ENCODE data around the gene GLI3.

DNA sequence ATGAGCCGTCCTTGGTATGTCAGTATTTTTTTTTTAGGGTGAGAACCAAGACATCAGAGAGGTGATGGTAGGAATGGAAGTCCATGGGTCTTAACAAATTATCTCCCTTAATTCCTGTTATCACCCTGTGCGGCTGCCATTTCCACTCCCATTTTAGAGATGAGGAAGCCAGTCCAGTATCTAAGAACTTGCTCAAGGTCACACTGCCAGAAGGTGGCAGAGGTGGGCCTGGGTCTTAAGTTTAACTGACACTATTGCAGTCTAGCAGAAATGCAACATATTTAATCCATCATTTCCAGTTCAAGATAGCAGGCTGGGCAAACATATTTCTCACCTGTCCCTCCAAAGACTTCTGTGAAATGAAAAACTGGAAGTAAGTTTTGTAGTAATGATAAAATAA, 108.3 kb downstream of the GLI3 start:
- TF ChIP-seq, protein P1, sequence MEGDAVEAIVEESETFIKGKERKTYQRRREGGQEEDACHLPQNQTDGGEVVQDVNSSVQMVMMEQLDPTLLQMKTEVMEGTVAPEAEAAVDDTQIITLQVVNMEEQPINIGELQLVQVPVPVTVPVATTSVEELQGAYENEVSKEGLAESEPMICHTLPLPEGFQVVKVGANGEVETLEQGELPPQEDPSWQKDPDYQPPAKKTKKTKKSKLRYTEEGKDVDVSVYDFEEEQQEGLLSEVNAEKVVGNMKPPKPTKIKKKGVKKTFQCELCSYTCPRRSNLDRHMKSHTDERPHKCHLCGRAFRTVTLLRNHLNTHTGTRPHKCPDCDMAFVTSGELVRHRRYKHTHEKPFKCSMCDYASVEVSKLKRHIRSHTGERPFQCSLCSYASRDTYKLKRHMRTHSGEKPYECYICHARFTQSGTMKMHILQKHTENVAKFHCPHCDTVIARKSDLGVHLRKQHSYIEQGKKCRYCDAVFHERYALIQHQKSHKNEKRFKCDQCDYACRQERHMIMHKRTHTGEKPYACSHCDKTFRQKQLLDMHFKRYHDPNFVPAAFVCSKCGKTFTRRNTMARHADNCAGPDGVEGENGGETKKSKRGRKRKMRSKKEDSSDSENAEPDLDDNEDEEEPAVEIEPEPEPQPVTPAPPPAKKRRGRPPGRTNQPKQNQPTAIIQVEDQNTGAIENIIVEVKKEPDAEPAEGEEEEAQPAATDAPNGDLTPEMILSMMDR (IDR thresholded peaks at IDR 0.05), result no peak
- TF ChIP-seq POLR2A (IDR thresholded peaks at IDR 0.05) (no peak), EP300 (IDR thresholded peaks at IDR 0.05) (no peak)

Measured in stomach (tissue), 4 donors.